A673 (cell line): ENCODE measurements around the gene ATP11C. TPM values are rescaled to one million over a fixed set of nuclear protein-coding genes. Genes with fewer than 3 reads are reported as not detected.

ENCODE experiments used
- BruUV-seq: library from RNA; stranded (reverse); fragments of 400-500 nt; replicated peaks from 2 replicates; lab custom pipeline; 2021; lab: Mats Ljungman, UMichigan
- CTCF ChIA-PET: fragments of 300-600 bp; sonication (Branson Sonifier 250); formaldehyde crosslinking; loops from one replicate; lab custom pipeline; 2022; ENCODE audit warnings: antibody characterized with exemption; lab: Charles Lee
- POLR2A ChIA-PET: fragments of 300-600 bp; sonication (Branson Sonifier 250); formaldehyde crosslinking; loops from one replicate; lab custom pipeline; 2022; ENCODE audit warnings: antibody characterized with exemption; ENCODE audit not compliant: low non-redundant PET; lab: Charles Lee
- DNase-seq: peaks from one replicate; pipeline ENCODE4 v3.0.0-alpha.2; 2015; ENCODE audit warnings: low spot score
- H3K27ac ChIP-seq: fragments of 200-600 bp; sonication (generic); 2 replicates; pipeline ENCODE4 v1.5.1; 2016; ENCODE audit warnings: mixed run types, low read depth, mild to moderate bottlenecking, mixed read lengths, antibody characterized with exemption, low read length; ENCODE audit not compliant: poor library complexity, severe bottlenecking
- H3K27me3 ChIP-seq: fragments of 200-600 bp; sonication (generic); replicated peaks from 2 replicates; pipeline ENCODE4 v1.6.1; 2017; ENCODE audit warnings: mixed run types, low read depth, mild to moderate bottlenecking, mixed read lengths, antibody characterized with exemption, low read length; ENCODE audit not compliant: insufficient read depth, poor library complexity
- H3K36me3 ChIP-seq: fragments of 200-600 bp; sonication (generic); 2 replicates; pipeline ENCODE4 v1.6.1; 2016; ENCODE audit warnings: mixed run types, mild to moderate bottlenecking, mixed read lengths, antibody characterized with exemption, low read length; ENCODE audit not compliant: insufficient read depth, poor library complexity, severe bottlenecking
- H3K4me1 ChIP-seq: fragments of 200-600 bp; sonication (generic); 2 replicates; pipeline ENCODE4 v1.6.1; 2017; ENCODE audit warnings: mixed run types, mild to moderate bottlenecking, mixed read lengths, antibody characterized with exemption, low read length; ENCODE audit not compliant: insufficient read depth, poor library complexity, severe bottlenecking
- H3K4me3 ChIP-seq: fragments of 200-600 bp; sonication (generic); 2 replicates; pipeline ENCODE4 v1.5.1; 2016; ENCODE audit warnings: low read depth, mixed run types, mild to moderate bottlenecking, mixed read lengths, low read length; ENCODE audit not compliant: poor library complexity, severe bottlenecking
- H3K9me3 ChIP-seq: fragments of 200-600 bp; sonication (generic); 2 replicates; pipeline ENCODE4 v1.6.1; 2016; ENCODE audit warnings: mixed run types, low read depth, mild to moderate bottlenecking, mixed read lengths, antibody characterized with exemption, low read length; ENCODE audit not compliant: poor library complexity, severe bottlenecking
- CTCF ChIP-seq: fragments of 300-800, 200-600 bp; sonication (generic); conservative IDR thresholded peaks from 2 replicates; pipeline ENCODE4 v1.5.1; 2017; ENCODE audit warnings: low read depth, mild to moderate bottlenecking, antibody characterized with exemption, low read length, moderate library complexity, mixed read lengths
- EZH2 ChIP-seq: fragments of 200-600 bp; sonication (generic); IDR thresholded peaks from 2 replicates; pipeline ENCODE4 v1.6.1; 2017; ENCODE audit warnings: borderline replicate concordance, low read depth, mild to moderate bottlenecking, mixed read lengths, antibody characterized with exemption, low read length; ENCODE audit not compliant: poor library complexity, severe bottlenecking
- intact Hi-C: fragments of 100-400 bp; cut with micrococcal nuclease; formaldehyde crosslinking; loops from one replicate; pipeline ENCODE4 v1.10.0; 2022; ENCODE audit not compliant: unreplicated experiment
- total RNA-seq: library from RNA; stranded (reverse); gene quantifications from 2 replicates; pipeline ENCODE4 v1.2.3, GENCODE V29; 2021

The ATP11C gene
- total RNA-seq, 1 experiment from 2014 or later = 93.1 TPM

DNA sequence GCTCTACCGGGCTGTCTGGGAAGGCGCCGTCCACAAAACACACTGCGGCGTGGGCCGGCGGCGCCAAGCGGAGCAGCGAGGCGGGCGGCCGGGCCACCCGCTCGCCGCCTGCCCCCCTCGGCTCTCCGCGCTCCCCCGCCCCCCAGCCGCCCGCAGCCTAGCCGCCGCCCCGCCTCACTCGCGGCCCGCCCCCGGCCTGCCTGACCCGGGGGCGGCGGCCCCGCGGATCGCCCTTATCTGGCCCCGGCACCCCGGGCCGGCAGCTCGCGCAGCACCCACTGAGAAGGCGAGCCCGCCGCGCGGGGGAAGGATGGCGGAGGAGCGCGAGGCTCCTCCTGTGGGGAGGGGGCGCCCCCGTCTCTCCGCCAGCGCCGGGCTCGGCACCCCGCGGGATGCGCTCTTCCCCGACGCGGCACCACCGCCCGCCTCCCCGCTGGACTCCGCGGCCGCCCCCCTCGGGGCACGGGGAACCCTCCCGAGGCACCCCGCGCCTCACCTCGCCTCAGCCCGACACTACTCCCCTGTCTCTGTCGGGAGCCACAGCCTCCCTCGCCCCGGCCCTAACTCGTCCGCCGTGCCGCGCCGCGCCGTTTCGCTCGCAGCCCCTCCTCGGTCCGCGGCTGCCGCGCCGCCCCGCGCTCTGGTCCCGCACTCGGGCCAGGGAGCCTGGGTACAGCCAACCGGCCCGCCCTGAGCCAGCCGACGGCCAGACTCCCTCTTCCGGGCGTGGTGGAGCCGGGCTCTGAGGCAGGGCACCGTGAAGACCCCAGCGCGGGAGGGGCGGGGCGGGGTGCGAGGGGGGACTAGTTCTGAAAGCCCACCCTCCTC is 566 bp downstream of the ATP11C start:
- ChIA-PET CTCF (no interaction called here), POLR2A (interaction anchor here (0.6 kb wide), 2 partner anchors 91 to 1844 kb away, joined by 5 read pairs; no protein-coding TSS in a partner anchor)
- intact Hi-C loops = loop anchor here (5.0 kb wide), 1 partner anchor 100 kb away; no protein-coding TSS in a partner anchor
- peak overlapping the region; percentile 91 for H3K27ac ChIP-seq
- no peaks in the 10 kb centered on the region for H3K27me3 ChIP-seq
- DNase-seq = peak; percentile 37
- peak overlapping the region; percentile 79 for H3K4me3 ChIP-seq
- H3K36me3 ChIP-seq = no peaks in the 10 kb centered on the region
- no peak for TF ChIP-seq CTCF
- no peak for TF ChIP-seq EZH2
- no peaks in the 10 kb centered on the region for H3K9me3 ChIP-seq
- H3K4me1 ChIP-seq = peaks cover 9% of the 10 kb centered on the region
- BruUV-seq = no TSS peak

DNA sequence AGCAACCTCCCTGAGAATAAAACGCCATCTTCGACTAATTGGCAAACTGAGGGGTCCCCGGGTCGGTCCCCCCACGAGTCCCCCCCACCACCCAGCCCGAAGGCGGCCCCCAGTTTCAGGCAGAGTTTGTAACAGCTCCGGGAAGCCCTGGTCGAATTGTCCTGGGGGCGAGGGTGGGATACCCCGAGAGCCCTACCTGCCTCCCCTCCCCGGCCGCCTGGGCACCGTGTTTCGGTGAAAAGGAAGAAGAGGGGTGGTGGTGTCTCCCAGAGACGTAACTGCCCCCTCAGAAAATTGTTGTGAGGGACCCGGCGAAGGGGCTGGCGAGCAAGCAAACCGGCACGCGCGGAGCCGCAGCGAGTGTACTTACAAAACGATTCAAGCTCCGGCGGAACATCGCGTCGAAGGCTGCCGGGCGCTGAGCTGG is 1.2 kb downstream of the ATP11C start:
- Histone ChIP-seq H3K4me3 (peak overlapping the region; percentile 79), H3K9me3 (no peaks in the 10 kb centered on the region), H3K27me3 (no peaks in the 10 kb centered on the region), H3K27ac (peak overlapping the region; percentile 91), H3K36me3 (no peaks in the 10 kb centered on the region), H3K4me1 (peaks cover 12% of the 10 kb centered on the region)
- ChIA-PET POLR2A (no interaction called here), CTCF (no interaction called here)
- BruUV-seq = no TSS peak
- intact Hi-C loops = loop anchor here (5.0 kb wide), 1 partner anchor 99 kb away; no protein-coding TSS in a partner anchor
- TF ChIP-seq EZH2 (no peak), CTCF (no peak)
- DNase-seq = no peak

DNA sequence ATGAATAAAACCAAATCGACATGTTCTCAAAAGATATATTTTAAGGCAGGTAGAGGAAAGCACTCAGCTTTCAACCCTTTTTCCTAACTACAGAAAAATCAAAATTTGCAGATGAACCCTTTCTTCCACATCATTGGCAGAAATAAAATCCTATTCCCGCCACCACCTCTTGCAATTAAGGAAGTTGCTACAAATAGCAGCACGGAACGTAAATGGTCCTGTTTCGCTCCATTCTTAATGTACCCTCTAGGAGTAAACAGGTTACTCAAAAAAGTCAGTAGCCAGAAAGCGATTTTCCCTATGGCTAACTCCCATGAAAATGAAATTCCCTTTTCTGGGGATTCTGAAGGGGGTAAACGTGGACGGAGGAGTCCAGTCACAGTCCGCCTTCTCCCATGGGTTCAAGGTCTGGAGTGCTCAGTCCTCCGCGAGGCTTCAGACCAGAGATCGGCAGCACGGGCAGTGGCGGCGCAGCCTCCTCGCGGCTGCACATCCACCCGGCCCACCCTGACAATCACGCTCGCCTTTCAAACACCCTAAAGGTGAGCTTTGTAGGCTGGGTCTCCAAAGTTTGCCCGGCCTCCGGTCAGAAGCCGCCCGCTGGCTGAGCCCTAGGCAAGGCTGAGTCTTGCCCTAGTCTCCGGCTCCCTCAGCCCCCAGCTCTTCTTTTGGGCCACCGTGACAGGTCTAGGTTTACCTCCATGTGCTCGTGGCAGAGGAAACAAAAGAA is 1.8 kb downstream of the ATP11C start:
- Histone ChIP-seq H3K27ac (peak overlapping the region; percentile 91), H3K36me3 (no peaks in the 10 kb centered on the region), H3K27me3 (no peaks in the 10 kb centered on the region), H3K4me3 (peak overlapping the region; percentile 79), H3K9me3 (no peaks in the 10 kb centered on the region), H3K4me1 (peaks cover 17% of the 10 kb centered on the region)
- intact Hi-C loops = loop anchor here (5.0 kb wide), 1 partner anchor 99 kb away; no protein-coding TSS in a partner anchor
- ChIA-PET CTCF (no interaction called here), POLR2A (no interaction called here)
- BruUV-seq = no TSS peak
- TF ChIP-seq CTCF (no peak), EZH2 (no peak)
- no peak for DNase-seq
